Measurements from ENCODE around the gene ZIM2.
"Not testable (repeated sequence)": the region's sequence is repeated elsewhere in the genome, so short reads cannot be mapped to it uniquely, and the experiment has no call there.

The ZIM2 gene

GRCh38 chr19:56840451-56841192 is at the start of gene ZIM2, which contains the start of gene PEG3:
Gene ZIM2 (minus strand): TSS chr19:56840726. CDS start chr19:56824277, 16,449 bp downstream.
Gene PEG3 (minus strand): TSS chr19:56840726. CDS start chr19:56824655, 16,071 bp downstream.
- no peak for DNase-seq

- DNase-seq, result no peak
Observed at GRCh38 chr19:56885173-56885985, 44.9 kb upstream of the ZIM2 start.

GRCh38 chr19:56884441-56884840 is 43.9 kb upstream of the ZIM2 start:
- no peak for DNase-seq

- no peak for DNase-seq
Observed at GRCh38 chr19:56880592-56881190, 40.2 kb upstream of the ZIM2 start.

- no peak for DNase-seq
Observed at GRCh38 chr19:56877069-56877715, 36.7 kb upstream of the ZIM2 start.

- DNase-seq, result no peak
Observed at GRCh38 chr19:56875717-56876116, 35.2 kb upstream of the ZIM2 start.

- DNase-seq, result no peak
Observed at GRCh38 chr19:56874530-56874929, 34.0 kb upstream of the ZIM2 start.

- DNase-seq, result no peak
Observed at GRCh38 chr19:56873493-56873892, 33.0 kb upstream of the ZIM2 start.

- no peak for DNase-seq
Observed at GRCh38 chr19:56869886-56870285, 29.4 kb upstream of the ZIM2 start.

- no peak for DNase-seq
Observed at GRCh38 chr19:56868446-56868845, 27.9 kb upstream of the ZIM2 start.

GRCh38 chr19:56866538-56866937 is 26.0 kb upstream of the ZIM2 start:
- DNase-seq, result no peak

GRCh38 chr19:56864443-56865125 is 24.1 kb upstream of the ZIM2 start:
- no peak for DNase-seq

GRCh38 chr19:56862741-56863140 is 22.2 kb upstream of the ZIM2 start:
- no peak for DNase-seq

GRCh38 chr19:56860409-56860808 is 19.9 kb upstream of the ZIM2 start:
- DNase-seq, result not testable (repeated sequence)

GRCh38 chr19:56858026-56858425 is 17.5 kb upstream of the ZIM2 start:
- no peak for DNase-seq

- no peak for DNase-seq
Observed at GRCh38 chr19:56856822-56857221, 16.3 kb upstream of the ZIM2 start.

- not testable (repeated sequence) for DNase-seq
Observed at GRCh38 chr19:56852361-56852760, 11.8 kb upstream of the ZIM2 start.

- DNase-seq, result no peak
Observed at GRCh38 chr19:56848166-56848565, 7.6 kb upstream of the ZIM2 start.

GRCh38 chr19:56842412-56842811 is 1.9 kb upstream of the ZIM2 start:
- DNase-seq, result no peak

GRCh38 chr19:56841193-56841543 is 642 bp upstream of the ZIM2 start:
- DNase-seq, result no peak

- DNase-seq, result no peak
Observed at GRCh38 chr19:56839652-56840450, 675 bp downstream of the ZIM2 start.

Measured in DMS53 (cell line).